Stromal cell of bone marrow (primary cell): ENCODE results near the gene POLR2C.
"Not testable (repeated sequence)": the region's sequence is repeated elsewhere in the genome, so short reads cannot be mapped to it uniquely, and the experiment has no call there.

Experiments
- DNase-seq: peaks from one replicate; pipeline ENCODE4 v3.0.0-alpha.2; 2012; ENCODE audit warnings: low read depth

Gene POLR2C

DNA sequence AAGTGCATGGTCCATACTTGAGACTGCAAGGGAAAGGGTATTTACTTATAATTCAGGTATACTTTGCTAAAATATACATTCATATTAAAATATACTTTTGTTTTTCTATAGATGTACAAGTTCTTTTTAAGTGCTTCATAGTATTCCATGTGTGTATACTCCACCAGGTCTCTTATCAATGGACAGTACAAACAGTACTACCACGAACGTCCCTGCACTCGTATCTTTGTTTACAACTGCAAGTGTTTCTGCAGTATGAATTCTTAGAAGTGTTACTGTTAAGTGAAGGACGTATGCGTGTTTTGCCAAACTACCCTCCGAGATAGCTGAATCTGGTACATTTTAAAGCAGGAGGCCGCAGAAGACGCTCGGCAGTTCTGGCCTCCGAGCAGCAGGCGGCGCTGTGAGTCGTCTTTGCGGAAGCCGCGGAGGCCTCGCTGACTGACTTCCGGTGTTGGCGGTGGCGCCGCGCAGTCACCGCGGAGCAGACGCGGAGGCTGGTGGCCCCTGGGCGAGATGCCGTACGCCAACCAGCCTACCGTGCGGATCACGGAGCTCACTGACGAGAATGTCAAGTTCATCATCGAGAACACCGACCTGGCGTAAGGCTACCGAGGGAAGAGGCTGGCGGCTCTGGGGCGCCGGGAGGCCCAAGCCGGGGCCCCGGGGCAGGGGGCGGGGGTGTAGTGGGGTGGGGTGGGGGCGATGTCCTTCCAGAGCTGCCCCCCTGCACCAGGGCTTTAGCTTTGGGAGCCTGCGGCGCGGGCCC, at the start of gene POLR2C:
Gene POLR2C (plus strand): TSS at position 471 of the 769 bp plus-strand sequence. CDS start 46 bp downstream, at position 517.
- peak; percentile 65 for DNase-seq

GRCh38 chr16:57413301-57413730, 49.2 kb upstream of the POLR2C start:
- DNase-seq = no peak

GRCh38 chr16:57413733-57414132, 48.7 kb upstream of the POLR2C start:
- DNase-seq = no peak

DNA sequence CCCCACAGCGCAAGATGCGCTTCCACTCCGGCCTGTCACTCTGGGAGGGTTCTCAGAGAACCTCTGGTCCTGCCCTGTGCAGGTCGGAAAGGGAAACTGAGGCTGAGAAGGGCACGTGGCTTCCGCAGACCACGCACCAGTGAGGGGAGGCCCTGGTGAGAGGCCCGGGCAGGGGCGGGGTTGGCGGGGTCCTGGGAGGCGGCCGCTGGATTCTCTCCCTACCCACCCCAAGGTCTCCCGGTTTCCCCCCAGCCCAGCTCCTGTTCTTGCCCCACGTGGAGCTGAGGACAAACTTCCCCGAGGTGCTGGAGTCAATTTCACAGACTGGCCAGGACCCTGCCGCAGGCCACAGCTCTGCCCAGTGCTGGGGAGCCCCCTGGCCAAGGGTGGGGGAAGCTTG, 46.4 kb upstream of the POLR2C start:
- DNase-seq = no peak

GRCh38 chr16:57419506-57419905, 43.0 kb upstream of the POLR2C start:
- DNase-seq = no peak

- DNase-seq = peak; percentile 46
These were observed 40.2 kb upstream of the POLR2C start for GRCh38 chr16:57422026-57422944.

GRCh38 chr16:57423152-57423551, 39.3 kb upstream of the POLR2C start:
- no peak for DNase-seq

DNA sequence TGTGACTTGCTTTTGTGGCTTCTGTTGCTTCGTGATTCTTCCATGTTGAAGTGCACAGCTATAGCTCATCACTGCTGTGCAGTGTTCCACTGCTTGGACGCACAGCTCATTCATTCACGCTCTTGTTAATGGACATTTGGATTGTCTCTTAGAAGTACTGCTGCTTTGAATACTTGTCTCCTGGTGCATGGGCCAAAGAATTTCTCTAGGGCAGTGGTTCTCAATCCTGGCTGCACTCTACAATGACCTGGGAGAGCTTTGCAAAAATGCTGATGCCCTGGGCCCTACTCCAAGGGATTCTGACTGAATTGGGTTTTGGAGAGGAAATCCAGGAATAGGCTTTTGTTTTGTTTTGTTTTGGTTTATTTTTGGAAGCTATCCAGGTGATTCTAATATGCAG, 37.9 kb upstream of the POLR2C start:
- DNase-seq = no peak

- DNase-seq = no peak
These were observed 36.1 kb upstream of the POLR2C start for GRCh38 chr16:57426356-57426755.

- no peak for DNase-seq
These were observed 35.2 kb upstream of the POLR2C start for GRCh38 chr16:57427307-57427706.

GRCh38 chr16:57427824-57428223, 34.7 kb upstream of the POLR2C start:
- DNase-seq = no peak

DNA sequence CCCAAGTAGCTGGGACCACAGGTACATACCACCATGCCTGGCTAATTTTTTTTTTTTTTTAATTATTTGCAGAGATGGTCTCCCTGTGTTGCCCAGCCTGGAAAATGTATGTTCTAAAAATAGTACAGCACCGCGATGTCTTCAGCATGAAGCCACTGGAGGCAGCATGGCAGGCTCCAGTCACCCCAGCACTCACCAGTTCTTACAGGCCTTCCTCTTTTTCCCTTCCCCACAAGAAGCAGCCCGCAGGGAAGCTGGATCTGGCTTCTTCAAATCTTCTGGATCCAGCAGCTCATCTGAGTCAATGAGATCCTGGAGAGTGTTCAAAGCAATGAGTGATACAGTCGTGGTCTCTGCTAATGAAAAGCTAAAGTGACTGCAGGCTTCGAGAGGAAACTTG, 31.5 kb upstream of the POLR2C start:
- no peak for DNase-seq

DNA sequence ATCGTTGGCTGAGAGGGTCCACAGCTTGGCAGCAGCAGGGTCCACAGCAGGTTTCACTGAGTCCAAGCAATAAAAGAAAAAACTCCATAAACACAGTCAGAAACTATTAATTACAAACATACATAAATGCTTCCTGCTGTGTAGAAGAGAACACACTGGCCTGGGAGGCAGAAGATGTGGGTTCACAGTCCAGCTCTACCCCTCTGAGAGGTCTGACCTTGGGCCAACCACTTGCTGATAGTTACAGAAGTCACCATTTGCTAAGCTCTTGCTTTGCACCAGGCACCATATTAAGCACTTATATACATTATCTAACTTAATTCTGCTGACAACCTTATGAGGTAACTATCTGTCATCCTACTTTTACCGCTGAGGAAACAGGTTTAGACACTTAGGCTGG, 30.0 kb upstream of the POLR2C start:
- no peak for DNase-seq

DNA sequence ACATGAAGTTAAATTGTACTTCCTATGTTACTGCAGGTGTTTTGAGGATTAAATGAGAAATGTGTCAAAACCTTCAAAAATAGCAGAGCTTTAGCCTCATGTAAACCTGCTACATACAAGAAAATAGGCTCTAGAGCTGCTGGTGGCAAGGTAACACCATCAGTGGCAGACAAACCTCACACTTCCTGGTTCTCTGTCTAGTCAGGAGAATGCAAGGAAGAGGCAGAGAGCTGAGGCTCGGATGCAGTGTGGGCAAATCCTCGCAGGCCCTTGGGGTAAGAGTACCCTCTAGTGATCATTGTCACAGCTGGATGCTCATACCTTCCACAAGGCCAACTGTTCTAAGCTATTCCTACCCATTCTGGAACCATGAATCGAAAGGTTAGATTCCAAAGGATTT, 29.5 kb upstream of the POLR2C start:
- no peak for DNase-seq

GRCh38 chr16:57434003-57434402, 28.5 kb upstream of the POLR2C start:
- no peak for DNase-seq

DNA sequence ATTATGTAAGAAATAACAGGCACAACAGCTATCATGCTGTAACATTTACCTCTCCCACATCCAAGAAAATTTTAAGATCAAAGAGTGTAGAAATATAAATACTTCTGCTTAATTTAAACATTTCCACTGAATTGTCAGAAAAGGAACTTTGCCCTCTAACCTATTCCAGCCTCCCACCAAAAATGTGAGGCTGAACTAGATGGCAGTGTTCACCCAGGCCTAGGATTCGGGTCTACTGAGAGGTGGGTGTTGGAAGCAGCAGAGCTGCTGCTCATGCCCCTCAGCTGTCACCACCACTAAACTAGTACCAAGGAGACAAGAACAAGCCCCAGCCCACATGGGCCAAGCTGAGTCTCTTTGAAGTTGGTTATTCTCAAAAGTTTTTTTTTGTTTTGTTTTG, 26.6 kb upstream of the POLR2C start:
- no peak for DNase-seq

DNA sequence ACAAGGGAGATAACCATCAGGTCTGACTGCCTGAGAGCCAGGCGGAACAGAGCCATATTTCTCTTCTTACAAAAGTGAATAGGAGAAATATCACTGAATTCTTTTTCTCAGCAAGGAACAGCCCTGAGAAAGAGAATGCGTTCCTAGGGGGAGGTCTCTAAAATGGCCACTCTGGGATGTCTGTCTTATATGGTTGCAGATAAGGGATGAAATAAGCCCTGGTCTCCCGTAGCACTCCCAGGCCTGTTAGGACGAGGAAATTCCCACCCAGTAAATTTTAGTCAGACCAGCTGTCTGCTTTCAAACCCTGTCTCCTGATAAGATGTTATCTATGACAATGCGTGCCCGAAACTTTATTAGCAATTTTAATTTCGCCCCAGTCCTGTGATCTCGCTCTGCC, 22.5 kb upstream of the POLR2C start:
- DNase-seq = not testable (repeated sequence)

DNA sequence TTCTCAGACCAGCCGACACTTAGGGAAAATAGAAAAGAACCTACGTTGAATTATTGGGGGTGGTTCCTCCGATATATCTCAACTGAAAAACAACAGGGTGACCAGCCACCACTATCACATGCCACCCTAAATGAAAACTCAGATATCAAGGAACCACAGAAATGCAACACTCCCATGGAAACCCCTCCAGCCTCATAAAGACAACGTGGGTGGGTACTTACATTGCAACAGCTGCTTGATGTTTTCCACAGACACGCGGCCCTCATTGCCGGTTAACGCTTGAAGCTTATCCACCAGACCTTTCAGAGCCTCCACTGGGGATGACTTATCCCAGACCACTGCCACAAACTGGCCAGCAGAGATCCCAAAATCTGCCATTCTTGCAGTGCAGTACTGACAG, 21.9 kb upstream of the POLR2C start:
- DNase-seq = not testable (repeated sequence)

DNA sequence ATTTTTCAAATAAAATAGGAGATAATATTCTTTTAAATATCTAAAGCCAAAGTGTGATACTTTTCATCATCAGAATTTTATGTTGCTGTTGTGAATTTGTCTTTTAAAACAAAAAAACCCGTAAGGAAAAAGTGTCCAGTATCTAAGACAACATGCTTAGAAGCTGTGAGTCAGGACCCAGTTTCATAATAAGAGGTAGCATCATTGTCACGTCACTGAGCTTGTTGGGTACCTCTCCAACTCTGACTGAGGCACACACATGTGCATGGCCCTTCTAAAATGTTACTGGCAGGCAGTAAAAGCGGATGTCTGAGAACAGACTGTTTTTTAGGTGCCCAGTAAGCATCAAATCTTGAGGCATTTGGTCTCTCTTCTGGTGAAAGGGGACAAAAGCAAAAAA, 17.8 kb upstream of the POLR2C start:
- peak; percentile 33 for DNase-seq

DNA sequence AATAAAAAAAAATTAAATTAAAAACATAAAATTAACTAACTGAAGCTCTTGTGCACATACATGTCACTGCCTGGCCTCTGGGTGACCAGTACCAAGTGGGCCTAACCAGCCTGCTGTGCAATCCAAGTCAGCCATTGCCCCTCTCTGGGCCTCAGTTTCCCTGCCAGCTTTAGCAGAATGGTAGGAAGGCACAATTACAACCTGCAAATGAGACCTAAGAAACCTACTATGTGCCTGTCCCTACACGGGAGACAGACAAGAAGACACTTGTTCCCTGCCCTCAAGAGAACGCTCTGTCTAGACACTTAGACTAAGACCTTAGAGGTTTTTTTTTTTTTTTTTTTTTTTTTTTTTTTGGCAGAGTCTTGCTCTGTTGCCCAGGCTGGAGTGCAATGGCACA, 17.0 kb upstream of the POLR2C start:
- no peak for DNase-seq

DNA sequence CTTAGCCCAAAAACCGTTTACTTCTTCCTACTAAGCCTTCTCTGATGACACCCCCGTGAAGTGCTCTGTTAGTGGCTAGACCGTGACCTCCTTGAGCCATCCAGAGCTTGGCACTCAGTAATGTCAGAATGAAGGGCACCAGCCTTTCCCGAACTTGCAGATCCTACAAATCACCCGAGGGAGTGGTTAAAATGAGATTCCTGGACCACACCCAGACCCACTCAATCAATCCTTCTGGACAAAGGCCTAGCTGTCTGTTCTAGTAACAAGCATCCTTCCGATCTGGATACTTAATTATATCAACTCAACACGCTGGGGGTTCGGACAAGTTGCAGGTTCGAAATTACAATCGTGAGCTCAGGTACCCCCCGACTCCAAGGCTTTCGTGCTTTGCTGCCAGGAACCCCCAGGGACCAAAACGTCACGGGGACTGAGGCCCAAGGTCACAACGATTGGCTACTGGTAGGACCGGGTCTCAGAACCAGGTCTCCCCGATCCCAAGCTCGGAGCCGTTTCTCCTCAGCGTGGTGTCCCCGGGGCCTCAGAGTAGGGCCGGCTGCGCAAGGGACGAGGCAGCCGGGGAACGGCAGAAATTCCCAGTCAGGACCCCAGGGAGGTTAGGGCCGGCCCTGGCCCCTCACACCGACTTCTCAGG, 15.8 kb upstream of the POLR2C start:
- DNase-seq = no peak

GRCh38 chr16:57447186-57447962, 15.1 kb upstream of the POLR2C start, which contains the start of the genes CIAPIN1 and COQ9:
Gene CIAPIN1 (minus strand): TSS chr16:57447385. CDS start chr16:57440928, 6,457 bp downstream.
Gene COQ9 (plus strand): TSS chr16:57447479. CDS start chr16:57447506, 27 bp downstream.
- DNase-seq = peak; percentile 88
